HG03558 (cell line): ENCODE measurements around the gene PTPRCAP.
"Not testable (repeated sequence)": the region's sequence is repeated elsewhere in the genome, so short reads cannot be mapped to it uniquely, and the experiment has no call there.

Source experiments
- ATAC-seq: cut with Tn5 transposase; IDR thresholded peaks from one replicate; pipeline ENCODE4 v1.9.1; 2021; ENCODE audit warnings: moderate number of reproducible peaks; ENCODE audit not compliant: unreplicated experiment; ENCODE audit errors: extremely low read depth

Gene PTPRCAP, protein sequence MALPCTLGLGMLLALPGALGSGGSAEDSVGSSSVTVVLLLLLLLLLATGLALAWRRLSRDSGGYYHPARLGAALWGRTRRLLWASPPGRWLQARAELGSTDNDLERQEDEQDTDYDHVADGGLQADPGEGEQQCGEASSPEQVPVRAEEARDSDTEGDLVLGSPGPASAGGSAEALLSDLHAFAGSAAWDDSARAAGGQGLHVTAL

DNA sequence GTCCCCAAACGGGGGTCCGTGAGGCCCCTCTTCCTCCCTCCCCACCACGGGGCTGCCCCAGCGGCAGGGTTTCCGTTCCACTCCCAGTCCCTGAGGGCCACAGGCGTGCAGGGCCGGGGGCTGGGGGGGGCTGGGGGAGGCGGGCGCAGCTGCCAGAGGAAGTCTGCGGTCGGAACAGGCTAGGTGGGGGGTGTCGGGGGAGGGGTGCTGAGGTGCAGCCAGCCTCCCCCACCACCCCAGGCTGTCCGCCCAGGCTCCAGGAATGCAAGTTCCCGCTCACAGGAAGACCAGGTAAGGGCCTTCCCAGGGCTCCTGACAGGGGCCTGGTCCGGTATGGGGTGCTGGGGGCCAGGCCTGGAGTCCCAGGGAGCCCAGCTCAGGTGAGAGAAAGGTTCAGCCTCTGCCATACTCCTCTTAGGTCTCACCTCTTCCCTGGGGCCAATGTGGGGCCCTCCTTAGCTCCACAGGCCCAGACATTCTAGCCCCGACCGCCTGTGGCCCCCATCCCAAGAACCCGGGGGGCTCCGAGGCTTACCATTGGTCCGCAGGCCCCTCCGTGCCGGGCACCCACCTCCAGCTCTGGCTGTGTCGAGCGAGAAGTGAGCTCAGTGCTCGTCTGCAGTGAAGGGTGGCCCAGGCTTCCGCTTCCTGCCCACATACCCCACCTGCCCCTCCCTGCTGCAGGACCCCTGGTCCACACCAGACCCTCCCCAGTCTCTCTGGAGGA lies at the start of gene PTPRCAP:
Gene PTPRCAP, minus strand, starts transcription at position 601 of the 727 bp plus-strand sequence. Its CDS starts 63 bp downstream, at position 538.
- ATAC-seq = no peak

DNA sequence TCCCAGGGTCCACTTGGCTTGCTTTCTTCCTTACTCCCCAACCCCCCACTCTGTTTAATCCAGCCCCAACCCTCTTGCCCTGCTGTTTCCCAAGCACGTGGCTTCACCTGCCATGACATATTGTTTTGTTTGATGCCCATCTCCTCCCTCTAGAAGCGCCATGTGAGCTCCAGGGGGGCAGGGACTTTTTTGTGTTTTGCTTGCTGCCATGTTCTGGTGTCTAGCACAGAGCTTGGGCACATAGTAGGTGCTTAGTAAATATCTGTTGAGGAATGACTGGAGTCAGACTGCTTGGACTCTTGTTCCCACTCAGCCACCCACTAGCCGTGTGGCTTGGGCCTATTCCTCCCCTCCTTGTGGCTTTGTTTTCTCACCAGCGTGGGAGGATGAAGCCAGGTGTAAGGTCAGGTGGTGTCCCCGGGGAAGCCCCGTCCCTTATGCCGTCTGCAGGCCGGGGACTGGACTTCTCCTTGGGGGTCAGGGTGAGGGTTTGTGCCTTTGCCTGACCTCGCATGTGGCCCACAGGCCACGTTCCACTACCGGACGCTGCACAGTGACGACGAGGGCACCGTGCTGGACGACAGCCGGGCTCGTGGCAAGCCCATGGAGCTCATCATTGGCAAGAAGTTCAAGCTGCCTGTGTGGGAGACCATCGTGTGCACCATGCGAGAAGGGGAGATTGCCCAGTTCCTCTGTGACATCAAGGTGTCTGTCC lies 49.2 kb upstream of the PTPRCAP start:
- ATAC-seq = no peak

DNA sequence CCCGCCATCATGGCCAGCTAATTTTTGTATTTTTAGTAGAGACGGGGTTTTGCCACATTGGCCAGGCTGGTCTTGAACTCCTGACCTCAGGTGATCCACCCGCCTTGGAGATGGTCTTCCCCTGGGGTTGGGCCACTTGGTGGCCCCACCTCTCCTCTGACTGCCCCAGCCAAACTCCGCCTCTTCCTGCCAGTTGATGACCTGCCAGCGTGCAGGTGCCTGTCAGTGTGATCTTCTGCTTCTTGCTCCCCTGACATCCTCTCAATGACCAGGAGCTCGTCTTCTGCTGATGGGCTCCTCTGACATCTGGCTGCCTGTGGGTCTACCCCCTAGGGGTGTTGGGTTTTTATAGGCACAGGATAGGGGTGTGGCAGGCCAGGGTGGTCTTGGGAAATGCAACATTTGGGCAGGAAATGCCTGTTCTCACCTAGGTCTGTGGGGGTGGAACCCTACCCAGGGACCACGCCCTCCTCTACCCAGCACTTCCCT lies 48.4 kb upstream of the PTPRCAP start:
- ATAC-seq = not testable (repeated sequence)

DNA sequence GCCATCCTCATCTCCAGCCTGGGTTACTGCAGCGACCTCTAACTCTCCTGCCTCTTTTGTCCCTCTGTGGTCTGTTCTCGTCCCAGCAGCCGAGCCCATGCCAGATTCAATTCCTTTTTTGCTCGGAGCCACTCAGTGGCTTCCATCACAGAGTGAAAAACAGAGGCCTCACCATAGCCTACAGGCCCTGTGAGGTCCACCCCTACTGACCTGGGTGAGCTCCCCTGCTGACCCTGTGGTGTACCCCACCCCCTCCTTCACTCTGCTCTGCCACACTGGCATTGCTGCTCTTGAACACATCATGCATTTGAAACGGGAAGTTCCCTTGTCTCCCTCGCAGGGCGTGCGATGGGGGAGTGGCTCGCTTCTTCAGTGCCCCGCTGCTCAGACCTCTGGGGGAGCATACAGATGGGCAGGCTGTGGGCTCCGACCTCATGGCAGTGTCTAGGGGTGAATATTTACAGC lies 47.4 kb upstream of the PTPRCAP start:
- no peak for ATAC-seq

DNA sequence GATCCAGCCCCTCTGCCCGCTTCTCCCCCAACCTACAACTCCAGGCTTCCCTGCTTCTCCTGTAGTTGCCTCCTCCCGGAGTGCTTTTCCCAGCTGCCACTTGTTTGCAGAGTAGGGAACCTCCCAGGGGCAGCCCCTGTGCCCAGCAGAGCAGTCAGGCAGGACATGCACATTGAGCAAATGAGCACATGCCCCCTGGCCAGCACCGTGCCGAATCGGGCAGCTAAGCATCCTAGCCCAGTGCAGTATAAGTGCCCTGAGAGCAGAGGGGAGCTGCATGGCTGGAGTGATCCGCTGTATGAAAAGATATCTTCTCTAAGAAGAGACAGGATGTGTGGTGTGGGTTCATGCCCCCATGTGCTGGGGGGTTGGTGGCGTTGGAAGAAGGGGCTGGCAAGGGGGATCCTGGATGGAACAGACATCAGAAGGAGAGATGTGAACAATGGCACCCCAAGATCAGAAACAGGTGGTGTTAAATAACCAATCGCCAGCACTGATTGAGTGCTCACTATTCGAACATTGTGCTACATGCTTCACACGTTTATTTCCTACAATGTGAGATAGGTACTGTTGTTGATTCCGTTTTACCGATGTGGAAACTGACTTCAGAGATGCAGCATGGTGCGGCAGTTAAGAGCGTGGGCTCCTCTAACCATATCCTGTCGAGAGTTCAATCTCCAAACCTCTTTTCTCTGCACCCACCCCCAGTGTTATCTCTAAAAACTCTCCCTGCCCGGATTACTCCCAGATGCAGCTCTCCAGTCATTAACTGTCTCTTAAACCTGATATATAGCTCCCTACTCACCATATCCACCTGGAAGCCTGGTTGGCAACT lies 46.6 kb upstream of the PTPRCAP start:
- ATAC-seq = no peak

DNA sequence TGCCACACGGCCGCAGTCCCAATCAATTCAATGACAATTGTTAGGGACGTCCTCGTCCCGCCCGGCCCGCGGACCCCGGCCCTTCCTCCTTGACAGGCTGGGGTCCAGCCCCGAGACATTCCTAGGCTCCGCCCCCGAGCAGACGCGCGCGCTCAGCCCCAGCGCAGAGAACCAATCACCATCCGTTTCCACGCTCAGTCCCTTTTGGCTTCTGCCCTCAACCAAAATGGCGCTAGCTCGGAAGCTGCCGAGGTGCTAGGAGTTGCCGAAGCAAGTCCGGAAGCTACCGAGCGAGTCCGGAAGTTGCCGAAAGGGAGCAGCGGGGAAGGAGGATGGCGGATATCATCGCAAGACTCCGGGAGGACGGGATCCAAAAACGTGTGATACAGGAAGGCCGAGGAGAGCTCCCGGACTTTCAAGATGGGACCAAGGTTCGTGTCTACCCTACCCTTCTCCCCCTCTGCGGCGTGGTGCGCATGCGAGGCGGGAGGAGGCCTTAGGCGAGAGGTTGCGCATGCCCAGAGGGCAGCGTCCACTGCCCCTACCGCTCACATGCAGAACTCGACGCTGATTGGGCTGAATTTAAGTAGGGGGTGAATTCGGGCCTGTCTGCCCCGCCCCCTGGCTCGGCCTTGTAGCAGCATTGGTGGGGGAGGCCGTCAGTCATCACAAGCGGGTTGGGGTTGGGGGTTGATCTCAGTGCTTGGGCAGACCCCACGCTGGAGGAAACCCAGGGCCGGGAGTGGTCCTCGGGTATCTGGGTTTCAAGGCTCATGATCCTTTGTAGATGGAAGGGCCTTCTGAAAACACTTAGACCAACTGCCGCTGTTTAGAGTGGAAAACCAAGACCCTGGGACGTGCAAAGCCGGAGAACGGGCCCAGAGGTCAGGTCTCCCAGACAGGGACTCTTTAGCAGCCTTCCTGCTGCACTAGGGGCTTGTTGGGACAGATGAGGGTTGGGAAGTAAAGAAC lies 45.6 kb upstream of the PTPRCAP start, which contains the start of gene AIP:
Gene AIP, plus strand, starts transcription at position 200 of the 972 bp plus-strand sequence. Its CDS starts 133 bp downstream, at position 333.
- peak; percentile 23 for ATAC-seq

DNA sequence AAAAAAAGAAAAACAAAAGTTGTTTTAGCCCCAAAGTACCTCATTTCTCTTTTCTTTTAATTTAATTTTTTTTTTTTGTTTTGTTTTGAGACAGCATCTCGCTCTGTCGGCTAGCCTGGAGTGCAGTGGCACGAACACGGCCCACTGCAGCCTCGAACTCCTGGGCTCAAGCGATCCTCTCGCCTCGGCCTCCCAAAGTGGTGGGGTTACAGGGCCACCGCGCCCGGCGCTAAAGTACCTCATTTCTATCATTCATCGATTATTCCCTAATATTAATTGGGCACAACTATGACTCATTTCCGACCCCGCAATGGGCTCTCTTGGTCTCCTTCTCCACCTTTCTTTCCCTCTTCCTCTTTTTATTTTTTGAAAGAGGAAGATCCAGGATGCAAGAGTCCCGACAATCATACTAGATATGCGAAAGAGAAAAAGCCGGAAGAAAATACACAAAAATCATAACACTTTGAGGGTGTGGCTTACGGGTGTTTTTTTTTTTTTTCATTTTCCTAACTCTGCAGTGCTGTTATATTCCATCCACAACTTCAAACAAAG lies 44.9 kb upstream of the PTPRCAP start:
- no peak for ATAC-seq

DNA sequence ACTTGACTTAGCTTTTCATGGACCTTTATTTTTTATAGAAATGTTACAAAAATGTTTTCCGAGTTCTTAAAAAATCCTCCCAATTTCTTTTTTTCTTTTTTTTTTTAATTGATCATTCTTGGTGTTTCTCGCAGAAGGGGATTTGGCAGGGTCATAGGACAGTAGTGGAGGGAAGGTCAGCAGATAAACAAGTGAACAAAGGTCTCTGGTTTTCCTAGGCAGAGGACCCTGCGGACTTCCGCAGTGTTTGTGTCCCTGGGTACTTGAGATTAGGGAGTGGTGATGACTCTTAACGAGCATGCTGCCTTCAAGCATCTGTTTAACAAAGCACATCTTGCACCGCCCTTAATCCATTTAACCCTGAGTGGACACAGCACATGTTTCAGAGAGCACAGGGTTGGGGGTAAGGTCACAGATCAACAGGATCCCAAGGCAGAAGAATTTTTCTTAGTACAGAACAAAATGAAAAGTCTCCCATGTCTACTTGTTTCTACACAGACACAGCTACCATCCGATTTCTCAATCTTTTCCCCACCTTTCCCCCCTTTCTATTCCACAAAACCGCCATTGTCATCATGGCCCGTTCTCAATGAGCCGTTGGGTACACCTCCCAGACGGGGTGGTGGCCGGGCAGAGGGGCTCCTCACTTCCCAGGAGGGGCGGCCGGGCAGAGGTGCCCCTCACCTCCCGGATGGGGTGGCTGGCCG lies 40.0 kb upstream of the PTPRCAP start:
- not testable (repeated sequence) for ATAC-seq

DNA sequence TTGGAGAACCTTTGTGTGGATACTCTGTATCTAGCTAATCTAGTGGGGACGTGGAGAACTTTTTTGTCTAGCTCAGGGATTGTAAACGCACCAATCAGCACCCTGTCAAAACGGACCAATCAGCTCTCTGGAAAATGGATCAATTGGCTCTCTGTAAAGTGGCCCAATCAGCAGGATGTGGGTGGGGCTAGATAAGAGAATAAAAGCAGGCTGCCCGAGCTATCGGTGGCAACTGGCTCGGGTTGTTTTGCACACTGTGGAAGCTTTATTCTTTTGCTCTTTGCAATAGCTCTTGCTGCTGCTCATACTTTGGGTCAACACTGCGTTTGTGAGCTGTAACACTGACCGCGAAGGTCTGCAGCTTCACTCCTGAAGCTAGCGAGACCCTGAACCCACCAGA lies 39.2 kb upstream of the PTPRCAP start:
- not testable (repeated sequence) for ATAC-seq

DNA sequence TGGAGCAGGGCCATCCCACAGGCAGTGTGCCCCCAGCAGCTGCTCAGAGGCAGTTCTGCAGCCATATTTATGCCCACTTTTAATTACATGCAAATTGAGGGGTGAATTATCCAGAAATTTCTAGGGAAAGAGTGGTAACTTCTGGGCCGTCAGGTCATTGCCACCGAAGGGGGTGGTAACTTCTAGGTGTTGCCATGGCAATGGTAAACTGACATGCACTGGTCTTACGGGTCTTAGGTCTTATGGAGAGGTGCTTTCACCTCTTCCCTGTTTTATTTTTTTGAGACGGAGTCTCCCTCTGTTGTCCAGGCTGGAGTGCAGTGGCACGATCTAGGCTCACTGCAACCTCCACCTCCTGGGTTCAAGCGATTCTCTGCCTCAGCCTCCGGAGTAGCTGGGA lies 35.4 kb upstream of the PTPRCAP start:
- no peak for ATAC-seq

DNA sequence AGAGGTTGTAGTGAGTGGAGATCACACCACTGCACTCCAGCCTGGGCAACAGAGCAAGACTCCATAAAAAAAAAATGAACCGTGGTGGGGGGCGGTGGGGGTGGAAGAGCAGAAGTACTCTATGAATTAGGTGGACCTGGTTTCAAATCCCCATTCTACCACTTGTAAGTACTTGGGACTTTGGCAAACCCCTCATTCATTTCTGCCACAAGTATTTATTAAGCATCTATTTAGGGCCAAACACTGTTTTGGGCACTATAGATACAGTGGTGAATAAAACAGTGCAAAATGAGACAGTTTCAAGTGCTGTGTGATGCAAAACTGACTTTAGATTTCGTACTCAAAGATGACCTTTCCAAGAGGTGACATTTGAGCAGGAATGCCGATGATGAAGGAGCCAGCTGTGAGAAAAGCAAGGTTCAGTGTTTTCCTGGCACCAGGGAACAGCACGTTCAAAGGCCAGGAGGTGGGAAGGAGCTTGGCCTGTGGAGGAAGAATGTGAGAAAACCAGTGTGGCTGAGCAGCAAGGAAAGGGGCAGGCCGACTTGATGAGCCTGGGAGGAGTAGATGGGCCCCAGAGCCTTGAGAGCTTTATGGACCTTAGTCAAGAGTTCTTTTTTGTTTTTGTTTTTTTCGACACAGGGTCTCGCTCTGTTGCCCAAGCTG lies 33.0 kb upstream of the PTPRCAP start:
- ATAC-seq = no peak

DNA sequence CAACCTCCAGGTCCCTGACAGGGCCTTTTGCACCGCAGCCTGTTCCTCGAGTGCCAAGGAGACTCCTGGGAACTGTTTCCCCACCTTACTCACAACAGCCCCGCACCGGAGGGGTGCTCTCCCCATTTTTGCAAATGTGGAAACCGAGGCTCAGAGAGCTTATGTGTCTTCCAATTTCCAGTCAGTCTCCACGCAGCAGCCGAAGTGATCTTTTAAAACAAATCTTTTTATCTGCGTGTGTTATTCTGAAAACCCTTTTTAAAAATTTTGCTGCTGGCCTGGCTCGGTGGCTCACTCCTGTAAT lies 32.0 kb upstream of the PTPRCAP start:
- ATAC-seq = no peak

DNA sequence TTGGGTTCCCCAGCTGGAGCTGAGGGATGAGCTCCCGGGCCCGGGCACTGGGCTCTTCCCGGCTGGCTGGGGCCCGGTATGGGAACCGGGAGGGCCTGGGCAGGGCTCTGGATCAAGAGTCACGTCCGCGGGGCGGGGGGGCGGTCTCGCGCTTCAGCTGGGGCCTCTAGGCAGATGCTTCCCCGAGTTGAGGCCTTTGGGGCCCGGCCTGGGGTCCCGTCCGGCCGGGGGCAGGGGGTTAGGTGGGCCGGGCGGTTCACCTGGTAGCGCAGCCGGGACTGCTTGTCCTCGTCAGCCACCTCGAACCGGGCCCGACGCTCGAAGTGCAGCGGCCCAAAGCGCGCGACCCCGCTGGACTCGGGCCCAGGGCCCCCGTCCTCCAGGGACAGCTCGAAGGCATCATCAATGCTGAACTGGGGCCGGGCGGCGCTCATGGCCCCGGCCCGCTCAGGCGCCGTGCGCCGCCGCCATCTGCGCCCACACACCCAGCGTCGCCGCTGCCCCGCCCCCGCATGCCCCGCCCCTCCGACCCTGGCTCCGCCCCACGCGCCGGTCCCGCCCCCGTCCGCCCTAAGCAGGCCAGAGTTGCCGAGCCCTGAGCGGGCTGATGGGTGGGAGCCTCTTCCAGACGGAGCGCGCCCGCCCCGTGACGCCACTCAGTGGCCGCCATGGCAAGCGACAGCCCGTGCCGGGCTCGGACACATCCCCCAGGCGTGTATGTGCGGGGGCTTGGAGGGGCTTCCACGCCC lies 31.5 kb upstream of the PTPRCAP start, which contains the start of gene TMEM134:
Gene TMEM134, minus strand, starts transcription at position 493 of the 749 bp plus-strand sequence. Its CDS starts 59 bp downstream, at position 434.
- no peak for ATAC-seq

DNA sequence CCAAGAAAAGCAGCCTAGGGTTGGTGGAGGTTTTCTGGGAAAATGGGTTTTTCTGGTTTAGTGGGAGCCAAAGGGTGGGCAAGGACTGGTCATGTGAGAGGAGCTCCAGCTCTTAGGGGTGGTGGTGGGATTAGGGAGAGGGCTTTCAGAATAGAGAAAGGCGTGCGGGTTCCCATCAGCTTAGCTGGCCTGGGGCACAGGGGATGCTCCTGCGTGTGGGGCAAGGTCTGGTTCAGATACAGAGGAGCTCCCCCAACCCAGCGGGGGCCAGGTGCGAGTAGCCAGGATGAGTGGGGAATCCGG lies 30.9 kb upstream of the PTPRCAP start:
- no peak for ATAC-seq

DNA sequence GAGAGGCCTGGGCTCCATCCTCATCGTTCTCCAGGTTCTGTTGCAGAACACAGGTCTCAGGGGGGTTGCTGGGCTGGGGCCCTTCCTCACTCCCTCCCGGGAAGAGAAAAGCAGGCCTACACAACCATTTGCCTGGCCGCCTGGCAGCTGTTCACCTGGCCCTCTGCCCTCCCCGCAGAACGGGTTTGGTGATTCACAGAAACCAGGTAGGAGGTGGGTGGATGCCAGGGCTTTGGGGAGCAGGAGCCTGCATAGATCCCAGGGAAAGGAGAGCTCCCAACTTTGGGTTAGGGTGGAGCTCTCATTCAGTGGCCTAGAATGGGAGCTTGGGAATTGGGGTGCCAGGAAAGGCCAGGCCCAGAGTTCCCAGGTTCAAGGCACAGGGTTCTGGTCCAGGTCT lies 30.6 kb upstream of the PTPRCAP start:
- ATAC-seq = no peak

DNA sequence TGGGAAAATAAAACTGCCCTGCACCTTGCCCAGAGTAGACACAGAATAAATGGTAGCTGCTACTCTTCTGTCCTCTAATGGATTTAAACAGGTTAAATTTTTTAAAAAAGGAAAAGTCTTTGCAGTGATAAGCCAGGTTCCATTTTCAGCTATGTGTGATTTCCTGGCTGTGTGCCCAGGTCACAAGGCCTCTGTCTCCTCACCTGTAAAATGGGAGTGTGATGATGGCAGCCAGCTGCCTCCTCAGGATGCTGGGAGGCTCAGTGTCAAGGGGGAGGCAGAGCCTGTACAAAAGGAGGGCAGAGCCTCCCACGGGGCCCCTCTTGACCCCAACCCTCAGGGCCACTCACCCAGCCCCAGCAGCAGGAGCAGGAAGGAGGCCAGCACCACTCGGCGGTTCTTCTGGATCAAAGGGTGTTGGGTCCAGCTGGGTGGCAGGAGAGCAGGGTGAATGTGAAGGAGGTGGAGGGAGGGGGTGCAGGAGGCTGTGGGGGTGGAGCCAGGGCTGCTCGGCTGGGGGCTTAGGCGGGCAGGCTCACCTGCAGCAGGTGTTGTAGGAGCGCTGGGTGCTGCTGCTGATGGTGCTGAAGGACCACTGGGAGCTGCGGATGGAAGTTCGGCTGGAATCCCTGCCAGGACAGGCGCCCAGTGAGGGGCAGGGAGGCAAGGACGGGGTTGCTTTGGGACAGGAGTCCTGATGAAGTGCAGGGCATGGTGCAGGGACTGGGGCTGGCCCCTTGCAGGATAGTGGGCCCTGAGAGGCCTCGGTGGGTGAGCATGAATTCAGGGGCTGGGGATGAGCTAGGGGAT lies 29.7 kb upstream of the PTPRCAP start:
- ATAC-seq = no peak
